ENCODE measurements around the gene RAB21.

RAB21 gene

DNA sequence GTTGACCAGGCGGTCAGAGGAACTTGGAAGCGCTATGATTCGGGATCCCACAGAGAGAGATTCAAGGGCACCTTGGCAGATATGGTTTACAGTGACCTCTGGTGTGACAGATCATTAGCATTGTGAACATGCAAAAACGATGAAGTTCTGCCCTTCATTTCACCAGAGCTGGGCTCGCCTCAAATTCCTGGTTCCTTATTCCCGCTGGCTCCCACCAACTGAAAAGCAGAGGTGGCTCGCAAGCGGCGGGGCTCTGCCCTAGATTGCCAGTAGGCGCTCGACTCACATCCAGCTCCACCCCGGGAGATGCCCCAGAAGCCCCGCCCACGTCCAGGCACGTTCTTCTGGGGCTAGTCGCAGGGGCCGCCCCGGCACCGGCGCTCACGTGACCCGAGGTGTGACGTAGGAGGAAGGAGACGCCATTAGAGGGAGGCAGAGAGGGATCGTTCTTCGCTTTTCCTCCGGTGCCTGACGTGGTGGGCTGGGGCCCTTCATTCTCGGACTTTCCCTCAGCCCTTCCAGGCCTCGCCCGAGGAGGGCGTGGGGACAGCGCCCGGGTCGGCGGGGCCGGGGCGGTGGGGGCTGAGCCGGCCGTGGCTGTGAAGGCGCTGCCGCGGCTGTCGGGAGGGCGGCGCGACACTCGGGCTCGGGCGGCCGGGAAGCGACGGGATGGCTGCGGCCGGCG is at the start of gene RAB21:
Gene RAB21 (plus strand): TSS at position 403 of the 685 bp plus-strand sequence. CDS start 267 bp downstream, at position 670.
- DNase-seq, result peak; percentile 98

- no peak for DNase-seq
These were observed 49.7 kb upstream of the RAB21 start for GRCh38 chr12:71704920-71705319.

DNA sequence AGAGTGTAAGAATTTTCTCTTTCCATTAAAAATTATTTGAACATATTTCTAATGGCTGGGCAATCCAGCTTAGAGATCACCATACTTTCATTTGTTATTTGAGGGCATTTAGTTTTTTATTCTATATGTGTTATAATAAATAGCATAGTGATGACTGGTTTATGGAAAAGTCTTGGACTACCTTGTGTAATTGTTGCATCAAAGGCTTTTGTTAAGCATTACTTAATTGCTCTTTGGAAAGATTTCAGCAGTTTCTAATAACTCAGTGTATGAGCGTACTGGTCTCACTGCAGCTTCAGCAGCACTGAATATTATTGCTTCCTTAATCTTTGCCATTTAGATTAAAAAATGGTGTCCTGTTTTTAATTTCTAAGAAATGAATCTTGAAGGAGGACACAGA is 46.0 kb upstream of the RAB21 start:
- no peak for DNase-seq

DNA sequence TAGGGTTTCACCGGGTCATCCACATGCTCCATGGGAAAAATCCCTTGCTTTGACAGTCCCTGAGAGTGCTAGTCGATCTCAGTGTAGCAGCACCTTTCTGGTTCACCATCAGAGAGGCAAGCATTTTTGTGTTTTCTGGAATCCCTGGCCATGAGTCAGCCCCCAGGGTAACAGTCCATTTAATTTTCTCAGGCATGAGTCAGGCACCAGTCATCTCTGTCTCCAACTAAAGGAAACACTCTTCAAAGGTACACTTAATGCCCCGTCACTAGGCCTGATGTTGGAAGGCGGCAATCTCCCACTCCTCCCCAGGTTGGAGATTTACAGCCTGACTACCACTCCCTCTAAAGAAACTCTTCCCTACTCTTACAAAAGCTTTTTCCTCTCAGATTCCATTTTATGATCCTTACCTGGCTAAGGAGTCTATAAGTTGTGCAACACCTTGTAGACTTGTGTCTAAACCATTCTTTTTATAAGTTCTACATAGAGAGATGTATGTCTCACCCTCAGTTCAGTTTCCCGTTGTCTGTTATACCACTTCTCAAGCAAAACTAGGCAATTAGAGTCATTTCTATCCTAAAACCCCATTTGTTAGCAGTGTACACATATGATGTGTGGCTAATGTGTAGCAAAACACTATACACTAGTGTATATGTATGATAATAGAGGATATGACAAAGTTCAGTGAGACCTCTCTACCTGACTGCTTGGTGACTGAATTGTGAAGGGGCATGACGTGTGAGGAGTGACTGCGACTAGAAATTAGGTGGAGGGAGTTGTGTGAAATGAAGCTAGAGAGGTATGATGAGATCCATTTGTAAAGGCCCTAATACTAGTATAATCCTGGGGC is 44.2 kb upstream of the RAB21 start:
- DNase-seq, result no peak

DNA sequence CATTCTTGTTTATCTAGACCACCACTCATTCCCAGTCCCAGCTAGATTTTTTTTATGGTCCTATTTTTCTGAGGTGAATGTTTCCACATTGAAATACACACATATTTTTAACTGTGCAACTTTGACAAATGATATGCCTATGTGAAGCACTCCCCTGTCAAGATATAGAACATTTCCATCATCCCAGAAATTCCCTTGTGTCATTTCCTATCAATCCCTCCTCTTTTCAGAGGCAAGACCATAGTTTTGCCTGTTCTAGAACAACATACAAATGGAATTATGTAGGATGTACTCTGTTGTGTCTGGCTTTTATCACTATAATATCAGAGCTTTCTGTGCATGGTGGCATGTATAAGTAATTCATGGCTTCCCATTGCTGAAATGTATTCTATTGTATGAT is 36.1 kb upstream of the RAB21 start:
- no peak for DNase-seq

DNA sequence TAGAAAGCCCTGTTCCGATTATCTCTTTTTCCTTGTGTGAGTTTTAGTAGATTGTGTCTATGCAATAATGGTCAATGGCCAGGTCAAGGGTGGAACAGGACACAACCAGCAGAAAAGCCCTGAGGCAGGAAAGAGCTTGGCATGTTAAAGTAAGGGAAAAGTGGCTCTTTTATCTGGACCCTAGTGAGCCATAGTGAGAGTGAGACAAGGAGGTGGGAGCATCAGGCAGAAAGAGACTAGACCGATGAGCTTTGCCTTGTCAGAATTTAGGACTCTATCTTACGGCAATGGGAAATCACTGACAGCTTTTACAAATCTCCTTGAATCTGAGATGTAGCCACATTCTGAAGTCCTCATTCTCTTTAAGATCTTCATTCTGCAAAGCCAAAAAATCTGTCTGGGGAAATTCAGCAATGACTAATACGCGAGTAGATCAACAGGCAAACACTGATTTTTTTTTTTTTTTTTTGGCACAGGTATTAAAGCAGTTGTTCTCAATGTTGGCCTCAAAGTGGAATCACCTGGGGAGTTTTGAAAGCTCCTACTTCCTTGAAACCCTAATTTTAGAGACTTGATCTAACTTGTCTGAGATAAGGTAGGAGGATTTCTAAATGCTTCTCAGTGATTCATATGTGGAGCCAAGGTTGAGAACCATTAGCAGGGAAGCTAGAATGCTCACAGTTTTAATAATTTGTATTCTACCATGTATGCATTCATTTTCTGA is 34.9 kb upstream of the RAB21 start:
- DNase-seq, result no peak

DNA sequence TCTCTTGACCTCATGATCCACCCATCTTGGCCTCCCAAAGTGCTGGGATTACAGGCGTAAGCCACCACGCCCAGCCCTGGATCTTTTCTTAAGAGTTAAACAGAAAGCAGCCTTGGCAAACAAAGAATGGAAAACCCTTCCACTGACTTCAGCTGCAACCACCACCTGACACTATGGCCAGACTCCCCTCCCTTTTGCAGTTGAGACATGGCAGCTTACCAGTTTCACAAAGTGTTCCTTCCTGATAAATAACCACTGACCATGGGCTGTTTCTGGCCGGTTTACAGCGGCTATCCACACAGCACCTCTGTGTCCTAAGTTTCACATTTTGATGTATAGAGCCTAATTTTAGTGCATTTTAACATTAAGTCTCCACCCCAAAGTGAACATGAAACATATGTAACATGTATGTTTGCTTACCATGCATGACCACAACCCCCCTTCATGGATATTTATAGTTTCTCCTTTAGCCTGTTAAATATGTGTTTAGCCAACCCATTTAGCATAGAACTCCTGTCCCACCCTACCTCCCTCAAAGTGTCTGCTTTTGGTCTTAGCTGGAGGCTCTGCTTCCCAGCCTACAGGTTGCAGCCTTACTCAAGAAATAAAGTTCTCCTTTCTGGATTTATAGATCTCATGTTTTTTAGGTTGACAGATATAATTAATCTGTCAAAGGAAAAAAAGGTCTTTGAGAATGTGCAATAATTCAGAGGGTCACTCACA is 32.7 kb upstream of the RAB21 start:
- DNase-seq, result no peak

GRCh38 chr12:71725011-71725410 is 29.7 kb upstream of the RAB21 start:
- DNase-seq, result no peak

- DNase-seq, result no peak
These were observed 28.1 kb upstream of the RAB21 start for GRCh38 chr12:71726548-71726947.

DNA sequence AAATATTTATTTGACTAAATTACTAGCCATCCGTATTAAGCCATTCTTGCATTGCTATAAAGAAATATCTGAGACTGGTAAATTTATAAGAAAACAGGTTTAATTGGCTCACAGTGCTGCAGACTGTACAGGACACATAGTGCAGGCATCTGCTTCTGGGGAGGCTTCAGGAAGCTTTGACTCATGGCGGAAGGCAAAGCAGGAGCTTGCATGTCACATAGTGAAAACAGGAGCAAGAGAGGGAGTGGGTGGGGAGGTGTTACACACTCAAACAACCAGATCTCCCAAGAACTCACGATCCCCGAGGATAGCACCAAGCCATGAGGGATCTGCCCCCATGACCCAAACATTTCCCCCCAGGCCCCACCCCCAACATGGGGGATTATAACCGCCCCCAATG is 26.7 kb upstream of the RAB21 start:
- no peak for DNase-seq

- no peak for DNase-seq
These were observed 23.7 kb upstream of the RAB21 start for GRCh38 chr12:71730936-71731335.

DNA sequence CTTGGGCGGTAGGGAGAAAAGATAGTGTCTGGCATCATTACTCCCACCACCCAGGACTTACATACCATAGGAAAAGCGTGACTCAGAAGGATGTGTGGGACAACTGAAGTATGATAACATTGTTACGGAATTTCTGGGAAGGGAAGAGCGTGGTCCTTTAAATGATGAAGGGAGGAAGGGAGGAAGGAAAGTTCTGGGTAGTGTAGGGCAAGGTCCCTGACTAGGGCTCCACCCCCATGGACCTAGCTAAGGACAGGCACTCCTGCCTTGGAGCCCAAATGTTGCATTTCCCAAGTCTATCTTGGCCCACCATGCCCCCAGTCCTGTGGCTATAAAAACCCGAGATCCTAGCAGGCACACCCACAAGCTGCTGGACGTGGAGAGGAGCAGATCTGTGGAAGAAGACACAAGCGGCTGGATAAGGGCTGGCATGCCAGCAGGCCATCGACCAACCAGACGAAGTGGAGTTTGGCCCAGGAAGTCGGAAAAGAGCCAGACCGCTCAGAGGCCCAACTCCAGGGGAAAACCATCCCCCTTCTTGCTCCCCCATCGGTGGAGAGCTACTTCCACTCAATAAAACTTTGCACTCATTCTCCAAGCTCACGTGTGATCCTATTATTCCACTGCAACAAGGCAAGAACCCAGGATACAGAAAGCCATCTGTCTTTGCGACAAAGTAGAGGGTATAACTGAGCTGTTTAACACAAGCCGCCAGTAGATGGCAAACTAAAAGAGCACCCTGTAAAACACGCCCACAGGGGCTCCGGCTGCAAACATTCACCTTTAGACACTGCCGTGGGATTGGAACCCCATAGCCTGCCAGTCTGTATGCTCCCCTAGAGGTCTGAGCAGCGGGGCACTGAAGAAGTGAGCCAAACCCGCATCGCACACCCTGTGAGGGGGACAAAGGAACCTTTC is 23.0 kb upstream of the RAB21 start:
- no peak for DNase-seq

DNA sequence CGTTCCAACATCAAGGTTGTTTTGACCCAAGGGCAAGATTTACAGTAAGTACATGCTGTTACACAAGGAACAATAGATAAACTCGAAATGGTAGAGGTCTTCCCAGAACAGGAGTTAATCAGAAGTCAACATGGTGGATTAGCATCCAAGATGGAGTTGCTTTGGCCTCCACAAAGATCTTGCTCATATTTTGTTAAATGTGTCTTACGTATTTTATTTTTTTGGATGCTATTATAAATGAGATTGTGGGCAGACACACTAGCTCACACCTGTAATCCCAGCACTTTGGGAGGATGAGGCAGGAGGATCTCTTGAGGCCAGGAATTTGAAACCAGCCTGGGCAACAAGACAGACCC is 22.3 kb upstream of the RAB21 start:
- DNase-seq, result no peak

DNA sequence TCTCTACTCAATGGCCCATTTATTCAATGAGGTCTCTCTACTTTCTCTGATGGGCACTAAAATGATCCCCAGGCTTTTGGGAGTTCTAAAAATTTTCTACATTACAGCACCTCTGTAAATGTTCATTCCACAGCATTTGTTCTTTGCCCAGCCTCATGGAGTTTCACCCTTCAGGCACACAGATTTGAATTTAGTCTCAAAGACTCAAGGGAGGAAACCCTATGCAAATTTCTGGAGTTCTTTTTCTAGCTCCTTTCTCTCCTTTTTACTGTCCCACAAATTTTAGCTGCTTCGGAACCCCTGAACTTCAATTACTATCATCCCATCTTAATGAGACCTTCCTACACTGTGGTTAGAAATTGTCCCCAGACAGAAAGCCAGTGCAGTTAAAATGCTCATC is 17.5 kb upstream of the RAB21 start:
- DNase-seq, result no peak

DNA sequence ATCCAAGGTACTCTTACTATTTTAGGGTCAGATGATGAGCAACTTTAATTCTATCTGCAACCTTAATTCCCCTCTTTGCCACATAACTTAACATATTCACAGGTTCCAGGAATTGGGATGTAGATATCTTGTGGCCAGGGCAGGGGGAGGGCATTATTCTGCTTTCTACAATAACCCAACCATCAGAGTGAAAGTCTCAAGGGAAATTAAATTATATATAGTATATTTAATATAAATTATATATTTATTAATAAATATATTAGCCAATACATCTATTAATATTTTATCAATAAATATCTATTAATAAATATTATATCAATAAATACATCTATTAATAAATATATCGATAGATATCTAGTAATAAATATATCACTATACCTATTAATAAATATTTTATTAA is 11.7 kb upstream of the RAB21 start:
- no peak for DNase-seq

DNA sequence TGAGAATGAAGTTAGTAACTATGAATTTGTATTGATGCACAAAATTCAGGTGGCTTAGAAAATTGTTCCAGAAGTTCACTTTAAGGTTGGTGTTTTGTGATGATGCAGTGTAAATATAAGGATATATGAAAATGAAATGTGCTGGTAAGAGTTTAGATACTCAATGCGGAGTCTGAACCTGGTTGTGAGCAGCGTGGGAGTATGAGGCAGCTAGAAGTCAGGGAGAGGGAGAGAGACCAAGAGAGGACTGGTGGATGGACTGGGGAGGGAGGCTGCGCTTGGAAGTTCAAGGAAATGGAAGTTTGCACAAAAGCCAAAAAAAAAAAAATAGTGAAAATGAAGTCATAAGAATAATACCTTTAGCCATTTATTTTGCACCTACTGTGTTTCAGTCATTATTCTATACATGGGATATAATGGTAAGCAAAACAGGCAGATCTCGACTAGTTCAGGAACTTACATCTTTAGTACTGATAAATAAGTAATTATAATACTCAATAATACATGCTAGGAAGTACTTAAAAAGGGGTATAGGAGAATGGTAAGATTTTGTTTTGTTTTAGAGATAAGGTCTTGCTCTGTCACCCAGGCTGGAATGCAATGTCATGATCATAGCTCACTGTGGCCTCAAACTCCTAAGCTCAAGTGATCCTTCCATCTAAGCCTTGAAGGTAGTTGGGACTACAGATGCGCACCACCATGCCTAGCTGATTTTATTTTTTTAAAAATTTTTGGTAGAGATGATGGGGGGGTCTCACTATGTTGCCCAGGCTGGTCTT is 10.0 kb upstream of the RAB21 start:
- DNase-seq, result no peak

DNA sequence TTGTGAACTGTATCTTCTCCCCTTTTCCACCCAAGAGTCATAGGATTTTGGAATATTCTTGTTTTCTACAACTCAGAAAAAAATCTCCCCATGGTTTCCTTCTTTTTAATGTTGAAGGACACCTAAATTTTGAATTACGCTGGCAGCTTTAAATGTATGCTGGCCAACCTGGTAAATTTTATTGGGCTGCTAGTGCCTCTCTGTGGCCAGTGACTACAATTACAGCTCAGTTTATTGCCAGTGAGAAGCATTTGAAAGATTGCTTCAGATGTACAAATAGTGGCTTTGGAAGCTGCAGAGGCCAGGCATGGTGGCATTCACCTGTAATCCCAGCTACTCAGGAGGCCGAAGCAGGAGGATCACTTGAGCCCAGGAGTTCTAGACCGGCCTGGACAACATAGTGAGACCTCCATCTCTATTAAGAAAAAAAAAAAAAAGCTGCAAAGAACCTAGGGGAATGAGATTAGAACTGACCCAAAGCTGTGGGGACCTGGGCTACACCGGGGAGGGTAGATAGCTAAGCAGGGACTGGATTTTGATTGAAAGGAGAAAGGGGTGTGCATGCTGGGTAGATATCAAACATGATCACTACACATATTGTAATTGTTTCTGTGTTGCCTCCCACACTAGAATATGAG is 7.6 kb upstream of the RAB21 start:
- DNase-seq, result peak; percentile 36

- DNase-seq, result no peak
These were observed 6.4 kb upstream of the RAB21 start for GRCh38 chr12:71748081-71748850.

- no peak for DNase-seq
These were observed 5.0 kb upstream of the RAB21 start for GRCh38 chr12:71749666-71750065.

DNA sequence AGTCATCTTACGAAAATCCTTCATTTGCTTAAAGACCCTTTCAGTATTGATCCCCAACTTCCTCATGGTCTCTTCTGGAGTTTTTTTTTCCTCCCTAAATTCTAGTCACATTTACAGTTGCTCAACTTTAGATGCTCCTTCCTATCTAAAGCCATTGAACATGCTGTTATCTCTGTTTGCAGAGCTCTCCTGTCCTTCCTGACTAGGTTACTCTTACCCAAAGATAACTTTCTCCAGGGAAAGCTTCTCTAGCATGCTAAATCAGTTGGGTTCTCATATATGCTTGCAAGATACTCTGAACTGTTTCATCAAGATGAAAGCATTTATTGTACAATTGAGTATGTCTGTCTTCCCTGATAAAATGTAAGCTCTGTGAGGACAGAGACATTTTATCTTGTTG is 1.8 kb upstream of the RAB21 start:
- no peak for DNase-seq

Data from activated CD4-positive, CD25-positive, alpha-beta regulatory T cell treated with anti-CD3 and anti-CD28 coated beads, Interleukin-2, amount 50 U/mL, for 72 hours (primary cell).